OCI-LY7 (cell line): ENCODE measurements around the gene TFCP2L1.

ENCODE experiments used
- CTCF ChIP-seq: fragments of 200-600 bp; sonication (generic); conservative IDR thresholded peaks from 2 replicates; pipeline ENCODE4 v1.5.1; 2014; ENCODE audit warnings: mild to moderate bottlenecking, antibody characterized with exemption, low read length, moderate library complexity, mixed read lengths
- EZH2phosphoT487 ChIP-seq: fragments of 200-600 bp; sonication (generic); IDR thresholded peaks from 2 replicates; pipeline ENCODE4 v1.6.1; 2018; ENCODE audit warnings: low read depth, borderline replicate concordance, mild to moderate bottlenecking, mixed run types, antibody characterized with exemption, low read length, moderate library complexity, mixed read lengths

GRCh38 chr2:121197369-121198091, 87.5 kb downstream of the TFCP2L1 start:
- no peak for TF ChIP-seq CTCF
- TF ChIP-seq EZH2phosphoT487 = no peak
